HG03521 (cell line): Measurements from ENCODE around the gene HBD.

Experiments used
- ATAC-seq: cut with Tn5 transposase; IDR thresholded peaks from one replicate; pipeline ENCODE4 v1.9.1; 2021; ENCODE audit warnings: mild to moderate bottlenecking, moderate library complexity; ENCODE audit not compliant: unreplicated experiment

The HBD gene

GRCh38 chr11:5196731-5197130 lies 37.6 kb downstream of the HBD start:
- ATAC-seq = no peak

- no peak for ATAC-seq
Measured at GRCh38 chr11:5196067-5196466, 38.2 kb downstream of the HBD start.

- ATAC-seq = no peak
Measured at GRCh38 chr11:5192738-5193137, 41.5 kb downstream of the HBD start.

- no peak for ATAC-seq
Measured at GRCh38 chr11:5188201-5188600, 46.1 kb downstream of the HBD start.
